Ishikawa (cell line): ENCODE data around the gene TMEM132A.

Source experiments
- CEBPB ChIP-seq: IDR thresholded peaks from 2 replicates; pipeline ENCODE4 v1.6.1; 2012
- CREB1 ChIP-seq: IDR thresholded peaks from 2 replicates; pipeline ENCODE4 v1.6.1; 2012; ENCODE audit warnings: low read depth
- EGR1 ChIP-seq: IDR thresholded peaks from 2 replicates; pipeline ENCODE4 v1.6.1; 2012
- EP300 ChIP-seq: IDR thresholded peaks from 2 replicates; pipeline ENCODE4 v1.6.1; 2012; ENCODE audit warnings: borderline replicate concordance
- FOXM1 ChIP-seq: IDR thresholded peaks from 2 replicates; pipeline ENCODE4 v1.6.1; 2012; ENCODE audit warnings: low read depth, borderline replicate concordance
- MAX ChIP-seq: IDR thresholded peaks from 2 replicates; pipeline ENCODE4 v1.6.1; 2012
- NFIC ChIP-seq: IDR thresholded peaks from 2 replicates; pipeline ENCODE4 v1.6.1; 2012
- RAD21 ChIP-seq: IDR thresholded peaks from 2 replicates; pipeline ENCODE4 v1.6.1; 2012; ENCODE audit warnings: low read depth
- REST ChIP-seq: IDR thresholded peaks from 2 replicates; pipeline ENCODE4 v1.6.1; 2012; ENCODE audit warnings: low read depth, mild to moderate bottlenecking
- TAF1 ChIP-seq: IDR thresholded peaks from 2 replicates; pipeline ENCODE4 v1.6.1; 2012; ENCODE audit warnings: low read depth, mild to moderate bottlenecking
- TCF12 ChIP-seq: IDR thresholded peaks from 2 replicates; pipeline ENCODE4 v1.6.1; 2012; ENCODE audit warnings: low read depth
- TEAD4 ChIP-seq: IDR thresholded peaks from 2 replicates; pipeline ENCODE4 v1.6.1; 2012
- YY1 ChIP-seq: IDR thresholded peaks from 2 replicates; pipeline ENCODE4 v1.6.1; 2012; ENCODE audit warnings: low read depth
- ZBTB7A ChIP-seq: IDR thresholded peaks from 2 replicates; pipeline ENCODE4 v1.6.1; 2012; ENCODE audit warnings: low read depth
- TF ChIP-seq, protein P1 (sequence below): IDR thresholded peaks from 2 replicates; pipeline ENCODE4 v1.6.1; 2012

TMEM132A gene

DNA sequence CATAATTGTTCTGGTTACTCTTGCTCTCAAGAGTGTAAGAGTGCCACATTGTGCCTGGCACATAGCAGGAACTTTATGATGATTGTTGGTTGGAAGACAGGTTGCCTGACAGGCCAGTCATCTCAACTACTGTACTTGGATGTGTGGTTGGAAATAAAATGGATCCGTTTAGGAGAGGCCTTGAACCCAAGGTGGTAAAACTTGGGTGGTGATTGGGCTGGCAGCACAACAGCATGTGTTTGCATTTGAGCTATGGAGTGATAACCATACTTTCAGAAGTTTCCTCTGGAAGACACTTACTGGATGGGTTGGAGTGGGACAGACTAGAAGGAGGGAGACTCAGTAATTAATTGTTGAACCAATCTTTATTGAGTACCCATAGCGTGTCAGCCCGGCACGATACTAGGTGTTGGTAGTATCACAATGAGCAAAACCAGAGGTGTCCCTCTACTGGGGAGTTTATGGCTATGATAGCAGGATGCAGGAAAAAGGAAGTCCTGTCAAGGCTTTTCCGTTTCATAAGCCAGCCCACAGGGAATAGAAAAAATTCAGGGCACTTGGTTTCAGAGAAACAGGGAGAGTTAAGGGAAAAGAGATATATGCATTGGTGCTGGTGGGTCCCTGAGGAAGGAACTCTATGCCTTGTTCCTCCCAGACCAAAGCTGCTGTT is 13.4 kb upstream of the TMEM132A start:
- TF ChIP-seq ZBTB7A (no peak), TEAD4 (no peak), CEBPB (no peak), YY1 (no peak), EP300 (no peak), EGR1 (no peak), TCF12 (no peak), TAF1 (no peak), RAD21 (no peak), CREB1 (no peak), MAX (no peak), FOXM1 (no peak), REST (no peak), NFIC (no peak)
- TF ChIP-seq, protein P1, sequence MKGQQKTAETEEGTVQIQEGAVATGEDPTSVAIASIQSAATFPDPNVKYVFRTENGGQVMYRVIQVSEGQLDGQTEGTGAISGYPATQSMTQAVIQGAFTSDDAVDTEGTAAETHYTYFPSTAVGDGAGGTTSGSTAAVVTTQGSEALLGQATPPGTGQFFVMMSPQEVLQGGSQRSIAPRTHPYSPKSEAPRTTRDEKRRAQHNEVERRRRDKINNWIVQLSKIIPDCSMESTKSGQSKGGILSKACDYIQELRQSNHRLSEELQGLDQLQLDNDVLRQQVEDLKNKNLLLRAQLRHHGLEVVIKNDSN = no peak

DNA sequence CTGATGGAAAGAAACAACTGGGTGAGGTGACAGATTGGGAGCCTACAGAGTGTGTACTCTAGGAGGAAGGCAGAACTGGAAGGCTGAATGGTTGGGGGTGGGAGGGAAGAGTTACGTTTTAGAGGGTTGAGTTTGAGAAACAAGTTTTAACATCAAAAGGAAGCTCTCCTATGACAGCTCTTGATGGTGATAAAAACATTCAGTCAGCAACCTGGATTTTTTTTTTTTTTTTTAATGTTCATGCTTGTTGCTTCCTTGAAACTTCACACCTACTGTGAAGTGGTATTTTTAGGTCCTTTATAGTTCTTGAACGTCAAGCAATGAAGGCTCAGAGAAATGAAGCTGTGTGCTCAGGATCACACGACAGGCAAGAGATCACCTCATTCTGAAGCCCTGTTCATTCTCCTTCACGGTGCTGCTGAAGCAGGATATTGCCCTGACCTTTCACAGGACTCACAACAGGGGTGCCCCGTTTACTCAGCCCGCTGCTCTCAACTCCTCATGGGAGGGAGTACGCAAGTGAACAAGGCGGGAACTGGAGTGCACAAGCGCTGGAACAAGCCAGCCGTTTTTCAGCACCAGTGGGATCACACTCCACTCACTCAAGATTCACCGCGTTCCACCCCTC is 11.9 kb upstream of the TMEM132A start:
- TF ChIP-seq, protein P1 = no peak
- no peak for TF ChIP-seq REST
- TF ChIP-seq EGR1 = no peak
- no peak for TF ChIP-seq MAX
- no peak for TF ChIP-seq RAD21
- no peak for TF ChIP-seq CEBPB
- TF ChIP-seq YY1 = no peak
- TF ChIP-seq ZBTB7A = no peak
- TF ChIP-seq CREB1 = no peak
- no peak for TF ChIP-seq TCF12
- TF ChIP-seq TEAD4 = no peak
- TF ChIP-seq EP300 = no peak
- TF ChIP-seq TAF1 = no peak
- TF ChIP-seq FOXM1 = no peak
- no peak for TF ChIP-seq NFIC

GRCh38 chr11:60912851-60913528 is 11.3 kb upstream of the TMEM132A start:
- no peak for TF ChIP-seq REST
- no peak for TF ChIP-seq EP300
- no peak for TF ChIP-seq FOXM1
- TF ChIP-seq NFIC = no peak
- TF ChIP-seq CEBPB = no peak
- TF ChIP-seq TCF12 = no peak
- TF ChIP-seq YY1 = no peak
- TF ChIP-seq CREB1 = no peak
- TF ChIP-seq EGR1 = no peak
- TF ChIP-seq TAF1 = no peak
- no peak for TF ChIP-seq ZBTB7A
- no peak for TF ChIP-seq MAX
- no peak for TF ChIP-seq RAD21
- TF ChIP-seq, protein P1 = no peak
